Liver (tissue), 9 donors: ENCODE data around the gene HNRNPA0. TPM values are rescaled to one million over a fixed set of nuclear protein-coding genes. Genes with fewer than 3 reads are reported as not detected.

Experiments
- DNase-seq: peaks from one replicate; pipeline ENCODE4 v3.0.0-alpha.2; 2017; ENCODE audit warnings: low spot score
- H3K27ac ChIP-seq, 2 donors: one replicate each; pipeline ENCODE4 v1.7.0; 2013; ENCODE audit warnings: inconsistent platforms in 2 of 2, low read length in 2 of 2, control low read depth in 1 of 2, low read depth in 1 of 2, mild to moderate bottlenecking in 1 of 2
- H3K27me3 ChIP-seq, 4 donors: one replicate each; pipeline versions ENCODE4 v1.6.1 to v1.7.0; 2013; ENCODE audit warnings: low read length in 3 of 4, inconsistent platforms in 1 of 4, mild to moderate bottlenecking in 1 of 4, moderate library complexity in 1 of 4; ENCODE audit not compliant: control insufficient read depth in 4 of 4, insufficient read depth in 4 of 4
- H3K36me3 ChIP-seq, 4 donors: one replicate each; pipeline versions ENCODE4 v1.6.1 to v1.7.0; 2013; ENCODE audit warnings: low read length in 3 of 4, mild to moderate bottlenecking in 3 of 4, low read depth in 1 of 4, moderate library complexity in 1 of 4; ENCODE audit not compliant: control insufficient read depth in 4 of 4, insufficient read depth in 3 of 4
- H3K4me1 ChIP-seq, 4 donors: one replicate each; pipeline versions ENCODE4 v1.6.1 to v1.7.0; 2013; ENCODE audit warnings: low read length in 3 of 4, mild to moderate bottlenecking in 3 of 4, moderate library complexity in 1 of 4; ENCODE audit not compliant: control insufficient read depth in 4 of 4, insufficient read depth in 4 of 4
- H3K4me3 ChIP-seq, 3 donors: one replicate each; pipeline versions ENCODE4 v1.6.1 to v1.7.0; 2013; ENCODE audit warnings: low read length in 3 of 3, control low read depth in 1 of 3, low read depth in 1 of 3, mild to moderate bottlenecking in 1 of 3
- H3K9ac ChIP-seq, 2 donors: one replicate each; pipeline ENCODE4 v1.7.0; 2013; ENCODE audit warnings: low read length in 2 of 2, mild to moderate bottlenecking in 2 of 2, moderate library complexity in 2 of 2, control low read depth in 1 of 2, low read depth in 1 of 2
- H3K9me3 ChIP-seq, 4 donors: one replicate each; pipeline versions ENCODE4 v1.6.1 to v1.7.0; 2013; ENCODE audit warnings: low read length in 3 of 4; ENCODE audit not compliant: control insufficient read depth in 4 of 4
- ATF3 ChIP-seq: IDR thresholded peaks from 2 replicates; pipeline ENCODE4 v1.6.1; 2016; ENCODE audit warnings: antibody characterized with exemption
- CTCF ChIP-seq: fragments of 150-350 bp; IDR thresholded peaks from 2 replicates; pipeline ENCODE4 v1.5.1; 2017; ENCODE audit warnings: improper control_type of control experiment, low read depth, low read length; ENCODE audit not compliant: missing input control
- EGR1 ChIP-seq, 2 donors: IDR thresholded peaks; 2 replicates each; pipeline ENCODE4 v1.6.1; 2016 to 2018; ENCODE audit warnings: antibody characterized with exemption in 2 of 2, low read depth in 2 of 2
- FOXA1 ChIP-seq: IDR thresholded peaks from 2 replicates; pipeline ENCODE4 v1.6.1; 2016; ENCODE audit warnings: antibody characterized with exemption
- FOXA2 ChIP-seq: IDR thresholded peaks from 2 replicates; pipeline ENCODE4 v1.6.1; 2016; ENCODE audit warnings: antibody characterized with exemption
- GABPA ChIP-seq, 2 donors: IDR thresholded peaks in 1 of 2; conservative IDR thresholded peaks in 1 of 2; 2 replicates each; pipeline ENCODE4 v1.6.1; 2016; ENCODE audit warnings: antibody characterized with exemption in 2 of 2, mild to moderate bottlenecking in 1 of 2, moderate library complexity in 1 of 2
- HNF4A ChIP-seq, 2 donors: conservative IDR thresholded peaks; 2 replicates each; pipeline ENCODE4 v1.6.1; 2016; ENCODE audit warnings: antibody characterized with exemption in 2 of 2, mild to moderate bottlenecking in 2 of 2
- HNF4G ChIP-seq: IDR thresholded peaks from 2 replicates; pipeline ENCODE4 v1.6.1; 2016; ENCODE audit warnings: antibody characterized with exemption
- JUND ChIP-seq, 2 donors: IDR thresholded peaks; 2 replicates each; pipeline ENCODE4 v1.6.1; 2016; ENCODE audit warnings: antibody characterized with exemption in 2 of 2
- MAX ChIP-seq: IDR thresholded peaks from 2 replicates; pipeline ENCODE4 v1.6.1; 2016; ENCODE audit warnings: antibody characterized with exemption
- NR2F2 ChIP-seq: IDR thresholded peaks from 2 replicates; pipeline ENCODE4 v1.6.1; 2016; ENCODE audit warnings: antibody characterized with exemption
- RAD21 ChIP-seq, 2 donors: IDR thresholded peaks; 2 replicates each; pipeline ENCODE4 v1.6.1; 2016; ENCODE audit warnings: antibody characterized with exemption in 2 of 2, mild to moderate bottlenecking in 2 of 2
- REST ChIP-seq: IDR thresholded peaks from 2 replicates; pipeline ENCODE4 v1.6.1; 2016; ENCODE audit warnings: antibody characterized with exemption, mild to moderate bottlenecking
- RXRA ChIP-seq, 2 donors: IDR thresholded peaks; 2 replicates each; pipeline ENCODE4 v1.6.1; 2017 to 2018; ENCODE audit warnings: antibody characterized with exemption in 2 of 2, mild to moderate bottlenecking in 1 of 2
- SP1 ChIP-seq: IDR thresholded peaks from 2 replicates; pipeline ENCODE4 v1.6.1; 2018; ENCODE audit warnings: antibody characterized with exemption, mild to moderate bottlenecking
- TAF1 ChIP-seq: conservative IDR thresholded peaks from 2 replicates; pipeline ENCODE4 v1.6.1; 2016; ENCODE audit warnings: antibody characterized with exemption, mild to moderate bottlenecking
- YY1 ChIP-seq: IDR thresholded peaks from 2 replicates; pipeline ENCODE4 v1.6.1; 2016; ENCODE audit warnings: antibody characterized with exemption, mild to moderate bottlenecking
- ZBTB33 ChIP-seq: IDR thresholded peaks from 2 replicates; pipeline ENCODE4 v1.6.1; 2016; ENCODE audit warnings: antibody characterized with exemption
- WGBS: extraction: QIAGEN DNeasy Blood & Tissue Kit; methylation state at CpG from one replicate; pipeline ENCODE4 v1.1.7; 2013; 5-methylcytosine and 5-hydroxymethylcytosine counted together
- polyA plus RNA-seq, 2 donors: library from polyadenylated mRNA; stranded (reverse) in 1 of 2; unstranded in 1 of 2; fragments of 200-250 nt in 1 of 2; fragments of >200 nt in 1 of 2; fragmentation: Nextera tagmentation in 1 of 2; extraction: Ambion mirVana in 1 of 2; gene quantifications; one replicate each; pipeline versions ENCODE4 v1.2.1 to v1.2.3, GENCODE V29; 2013 to 2015
- total RNA-seq, 2 donors: library from RNA; depleted of rRNA; stranded (reverse); fragments of >200 nt; gene quantifications; one replicate each; pipeline ENCODE4 v1.2.3, GENCODE V29; 2014
- donor health status: healthy.
- donor health status: healthy.
- donor health status: healthy.
- donor health status: healthy.
- donor health status: healthy.

Gene HNRNPA0
- total and polyA plus RNA-seq, 4 donors = 1.8 to 12.9 (median 7.6) TPM

- H3K4me3 ChIP-seq = no peak overlapping the region
- no peaks in the 10 kb centered on the region for H3K9me3 ChIP-seq
- no peak overlapping the region for H3K27ac ChIP-seq
- no peaks in the 10 kb centered on the region for H3K27me3 ChIP-seq
- H3K9ac ChIP-seq = no peak overlapping the region
- WGBS = 67% methylated on average over 6 of the region's 6 CpGs
- no peak for DNase-seq
- no peak for TF ChIP-seq RXRA (IDR thresholded peaks at IDR 0.05)
- TF ChIP-seq HNF4G = no peak
- TF ChIP-seq JUND (IDR thresholded peaks at IDR 0.05) = no peak
- TF ChIP-seq YY1 = no peak
- TF ChIP-seq SP1 = no peak
- peaks cover 0 to 4% (median under 1%) of the 10 kb centered on the region in 4 donors for H3K4me1 ChIP-seq
- H3K36me3 ChIP-seq = no peaks in the 10 kb centered on the region
Observed at GRCh38 chr5:137758715-137759306, 4.6 kb upstream of the HNRNPA0 start.

- Histone ChIP-seq H3K27me3 (no peaks in the 10 kb centered on the region), H3K4me3 (no peak overlapping the region), H3K36me3 (no peaks in the 10 kb centered on the region), H3K4me1 (peaks cover 0 to 4% (median under 1%) of the 10 kb centered on the region in 4 donors), H3K9me3 (no peaks in the 10 kb centered on the region), H3K9ac (no peak overlapping the region), H3K27ac (no peak overlapping the region)
- WGBS = 93% methylated on average over 4 of the region's 4 CpGs
- DNase-seq = no peak
- TF ChIP-seq JUND (IDR thresholded peaks at IDR 0.05) (no peak), MAX (no peak), ZBTB33 (no peak), EGR1 (IDR thresholded peaks at IDR 0.05; ENCODE audit: low read depth in 2 of 2) (no peak), YY1 (no peak), TAF1 (no peak), FOXA2 (no peak), HNF4G (no peak), CTCF (no peak), SP1 (no peak), RXRA (IDR thresholded peaks at IDR 0.05) (no peak), ATF3 (no peak), GABPA (IDR thresholded peaks at IDR 0.05 in 1 of 2, conservative IDR thresholded peaks at IDR 0.05 in 1 of 2) (no peak), NR2F2 (no peak), REST (no peak), FOXA1 (no peak), RAD21 (IDR thresholded peaks at IDR 0.05) (no peak), HNF4A (conservative IDR thresholded peaks at IDR 0.05) (no peak)
Observed at GRCh38 chr5:137758121-137758520, 4.0 kb upstream of the HNRNPA0 start.
